B cell (primary cell): ENCODE data around the gene AFG1L. TPM values are rescaled to one million over a fixed set of nuclear protein-coding genes. Genes with fewer than 3 reads are reported as not detected.
"Not testable (repeated sequence)": the region's sequence is repeated elsewhere in the genome, so short reads cannot be mapped to it uniquely, and the experiment has no call there.

Experiments used
- ATAC-seq: fragments of 200-7000 bp; cut with Tn5 transposase; one replicate; pipeline ENCODE4 v1.10.0; 2021; ENCODE audit warnings: low read depth, mild to moderate bottlenecking, moderate number of reproducible peaks, moderate library complexity
- CTCF ChIA-PET: fragments of 350-600 bp; sonication (Branson Sonifier 250); formaldehyde crosslinking; loops from one replicate; lab custom pipeline; 2021; ENCODE audit warnings: antibody characterized with exemption, inconsistent platforms; lab: Charles Lee
- POLR2A ChIA-PET: fragments of 350-600 bp; sonication (Branson Sonifier 250); formaldehyde crosslinking; loops from one replicate; lab custom pipeline; 2021; ENCODE audit warnings: antibody characterized with exemption; lab: Charles Lee
- DNase-seq: peaks from one replicate; pipeline ENCODE4 v3.0.0; 2013
- H2AFZ ChIP-seq: 2 replicates; pipeline ENCODE4 v1.6.1; 2012; ENCODE audit warnings: mild to moderate bottlenecking, low read depth, low read length; ENCODE audit not compliant: insufficient read depth, poor library complexity, severe bottlenecking
- H3K27ac ChIP-seq, 2 donors: 1 replicate in 1 of 2; 2 replicates in 1 of 2; pipeline ENCODE4 v1.5.1; 2012 to 2013; ENCODE audit warnings: low read length in 2 of 2, mild to moderate bottlenecking in 2 of 2, moderate library complexity in 1 of 2
- H3K27me3 ChIP-seq, 4 experiments: fragments of 200-600 bp in 1 of 4; sonication (generic) in 1 of 4; replicated peaks in 1 of 4; 1 replicate in 2 of 4; 2 replicates in 2 of 4; pipeline versions ENCODE4 v1.6.1 to v1.7.0; 2013 to 2016; ENCODE audit warnings: low read length in 3 of 4, mild to moderate bottlenecking in 2 of 4, mixed read lengths in 1 of 4, moderate library complexity in 1 of 4; ENCODE audit not compliant: insufficient read depth in 4 of 4, control insufficient read depth in 3 of 4; ENCODE audit errors: control extremely low read depth in 1 of 4
- H3K36me3 ChIP-seq, 2 experiments: replicated peaks in 1 of 2; 1 replicate in 1 of 2; 2 replicates in 1 of 2; pipeline versions ENCODE4 v1.6.1 to v1.7.1; 2013; ENCODE audit warnings: low read length in 1 of 2; ENCODE audit not compliant: insufficient read depth in 2 of 2, control insufficient read depth in 1 of 2; ENCODE audit errors: control extremely low read depth in 1 of 2, extremely low read depth in 1 of 2
- H3K4me1 ChIP-seq, 2 donors: fragments of 200-600 bp in 1 of 2; sonication (generic) in 1 of 2; 1 replicate in 1 of 2; 2 replicates in 1 of 2; pipeline versions ENCODE4 v1.5.1 to v1.6.1; 2013 to 2017; ENCODE audit warnings: low read length in 2 of 2; ENCODE audit not compliant: control insufficient read depth in 2 of 2, insufficient read depth in 2 of 2
- H3K4me2 ChIP-seq: replicated peaks from 2 replicates; pipeline ENCODE3; 2012; ENCODE audit warnings: mild to moderate bottlenecking, low read depth, low read length; ENCODE audit not compliant: poor library complexity, severe bottlenecking
- H3K4me3 ChIP-seq, 5 experiments: fragments of 200-600 bp in 1 of 5; sonication (generic) in 1 of 5; 1 replicate in 3 of 5; 2 replicates in 2 of 5; pipeline versions ENCODE4 v1.5.1 to v1.7.0; 2011 to 2016; ENCODE audit warnings: low read length in 4 of 5, mild to moderate bottlenecking in 4 of 5, low read depth in 2 of 5, control low read depth in 1 of 5, moderate library complexity in 1 of 5; ENCODE audit not compliant: insufficient read depth in 1 of 5; ENCODE audit errors: control extremely low read depth in 1 of 5, extremely low read depth in 1 of 5
- H3K79me2 ChIP-seq: fragments of 200-600 bp; sonication (generic); one replicate; pipeline ENCODE4 v1.6.0; 2016; ENCODE audit warnings: low read length; ENCODE audit not compliant: control insufficient read depth, insufficient read depth
- H3K9ac ChIP-seq: fragments of 200-600 bp; sonication (generic); 2 replicates; pipeline ENCODE4 v1.6.1; 2017; ENCODE audit warnings: mild to moderate bottlenecking, low read length, moderate library complexity
- H3K9me3 ChIP-seq, 3 donors: one replicate each; pipeline versions ENCODE4 v1.6.1 to v1.7.1; 2013; ENCODE audit warnings: low read length in 2 of 3; ENCODE audit not compliant: control insufficient read depth in 2 of 3, insufficient read depth in 1 of 3; ENCODE audit errors: control extremely low read depth in 1 of 3
- H4K20me1 ChIP-seq: 2 replicates; pipeline ENCODE4 v1.6.0; 2012; ENCODE audit warnings: mild to moderate bottlenecking, low read length; ENCODE audit not compliant: insufficient read depth, control insufficient read depth, poor library complexity, severe bottlenecking
- H3K27ac Mint-ChIP-seq: one replicate; pipeline ENCODE4 v1.8.0; 2021; ENCODE audit warnings: mixed read lengths
- H3K27me3 Mint-ChIP-seq: one replicate; pipeline ENCODE4 v1.8.0; 2021; ENCODE audit warnings: mixed read lengths
- H3K4me1 Mint-ChIP-seq: one replicate; pipeline ENCODE4 v1.8.0; 2021; ENCODE audit warnings: mixed read lengths
- H3K4me3 Mint-ChIP-seq: one replicate; pipeline ENCODE4 v1.8.0; 2021; ENCODE audit warnings: mixed read lengths
- H3K9me3 Mint-ChIP-seq: one replicate; pipeline ENCODE4 v1.8.0; 2022; ENCODE audit warnings: mixed read lengths; ENCODE audit not compliant: insufficient read depth
- CTCF ChIP-seq: fragments of 200-600 bp; IDR thresholded peaks from one replicate; pipeline ENCODE4 v1.8.0; 2022; ENCODE audit warnings: antibody characterized with exemption, mild to moderate bottlenecking
- EZH2 ChIP-seq: IDR thresholded peaks from 2 replicates; pipeline ENCODE4 v1.6.1; 2012; ENCODE audit warnings: borderline replicate concordance, low read depth, mild to moderate bottlenecking, moderate library complexity, low read length; ENCODE audit not compliant: insufficient read depth, poor library complexity, severe bottlenecking
- WGBS: methylation state at CpG from one replicate; pipeline ENCODE4 v1.1.5; 2013; ENCODE audit warnings: missing lambda C conversion rate; ENCODE audit not compliant: insufficient coverage; 5-methylcytosine and 5-hydroxymethylcytosine counted together
- intact Hi-C: fragments of 100-400 bp; cut with micrococcal nuclease; formaldehyde crosslinking; loops from one replicate; pipeline ENCODE4 v1.10.0; 2022
- polyA plus RNA-seq: library from polyadenylated mRNA; depleted of rRNA; stranded (reverse); fragments of >200 nt; gene quantifications from 2 replicates; pipeline ENCODE4 v1.2.3, GENCODE V29; 2012
- total RNA-seq, 2 donors: library from RNA; stranded (reverse); fragments of 120-200 nt in 1 of 2; gene quantifications; 1 replicate in 1 of 2; 2 replicates in 1 of 2; pipeline versions ENCODE4 v1.2.3 to v1.2.4, GENCODE V29; 2013 to 2022

The AFG1L gene
- total and polyA plus RNA-seq, 2 donors (not counting 1 experiment from before 2014, with no cell fraction given): 1.8 to 14.2 TPM

GRCh38 chr6:108560463-108561308 lies 265.8 kb downstream of the AFG1L start, which contains the start of gene FOXO3:
TSS of gene FOXO3 (plus strand) at chr6:108560917. CDS start at chr6:108561209, 292 bp downstream.
- Mint-ChIP-seq H3K9me3 (no peaks in the 10 kb centered on the region), H3K4me3 (peak within 1 kb of the TSS; percentile 100), H3K27me3 (no peaks in the 10 kb centered on the region), H3K4me1 (peaks cover 41% of the 10 kb centered on the region), H3K27ac (peak within 1 kb of the TSS; percentile 91)
- under 1% methylated on average over 100 of the region's 110 CpGs for WGBS
- no peaks in the 10 kb centered on the region for H3K79me2 ChIP-seq
- peak within 1 kb of the TSS; percentile 56 to 100 for H3K27ac ChIP-seq
- ATAC-seq (peak; percentile 1), DNase-seq (peak; percentile 75)
- H3K27me3 ChIP-seq: peaks cover 0 to 4% (median 0%) of the 10 kb centered on the region in 4 experiments
- intact Hi-C loops: no loop called here
- CTCF ChIA-PET: interaction anchor here (3.9 kb wide), 1 partner anchor 512 kb away, joined by 14 read pairs; no protein-coding TSS in a partner anchor
- peak within 1 kb of the TSS; percentile 99 for H3K9ac ChIP-seq
- POLR2A ChIA-PET: interaction anchor here (0.8 to 2.9 kb wide), 4 partner anchors 16 to 534 kb away, joined by 3 to 17 read pairs (median 4); partner anchors contain the start of genes ARMC2, CEP57L1 and SESN1
- no peak for TF ChIP-seq EZH2
- no peak for TF ChIP-seq CTCF
- H3K4me3 ChIP-seq: peak within 1 kb of the TSS; percentile 60 to 97 (median 95)
- peak within 1 kb of the TSS; percentile 99 for H3K4me2 ChIP-seq
- H4K20me1 ChIP-seq: peaks cover 31% of the 10 kb centered on the region
- peaks cover 33 to 36% of the 10 kb centered on the region in 2 donors for H3K4me1 ChIP-seq
- peak within 1 kb of the TSS; percentile 72 for H2AFZ ChIP-seq
- H3K36me3 ChIP-seq: no peaks in the 10 kb centered on the region
- H3K9me3 ChIP-seq: peaks cover 0 to 9% (median 0%) of the 10 kb centered on the region in 3 donors

- Histone ChIP-seq H4K20me1 (peaks cover 34% of the 10 kb centered on the region), H3K4me2 (peak overlapping the region; percentile 99), H3K9ac (peak overlapping the region; percentile 99), H3K4me1 (peaks cover 39 to 41% of the 10 kb centered on the region in 2 donors), H2AFZ (peak overlapping the region; percentile 72), H3K4me3 (peak overlapping the region in 4 of 5 experiments; percentile 9 to 97 (median 96))
- CTCF ChIA-PET, H3K4me3 Mint-ChIP-seq, H3K27ac ChIP-seq, ATAC-seq, H3K27me3 Mint-ChIP-seq, intact Hi-C loops, H3K27me3 ChIP-seq, H3K27ac Mint-ChIP-seq, H3K9me3 Mint-ChIP-seq, DNase-seq, H3K79me2 ChIP-seq, H3K9me3 ChIP-seq, H3K36me3 ChIP-seq: not testable (repeated sequence)
- WGBS: 17% methylated on average over 17 of the region's 40 CpGs
- POLR2A ChIA-PET: interaction anchor here (1.5 kb wide), 1 partner anchor 287 kb away, joined by 4 read pairs; the partner anchor contains the start of gene ARMC2
- peaks cover 47% of the 10 kb centered on the region for H3K4me1 Mint-ChIP-seq
Observed at GRCh38 chr6:108561309-108561647, 266.4 kb downstream of the AFG1L start.
